ENCODE results near the gene SYTL2.
A peak's percentile ranks its signal among the peaks of the same experiment; 100 is the strongest.

SYTL2 gene

GRCh38 chr11:85699957-85700741, 110.8 kb downstream of the SYTL2 start:
- Histone ChIP-seq H3K4me3 (ENCODE audit: low read depth in 1 of 2, low read length in 2 of 2) (peak overlapping the region in 1 of 2 donors; percentile 32), H3K27me3 (ENCODE audit: control insufficient read depth in 1 of 2, insufficient read depth in 2 of 2, low read length in 2 of 2) (no peaks in the 10 kb centered on the region), H3K9me3 (ENCODE audit: control insufficient read depth in 1 of 2, low read length in 2 of 2) (no peaks in the 10 kb centered on the region), H3K36me3 (ENCODE audit: control insufficient read depth in 1 of 2, insufficient read depth in 2 of 2, low read length in 2 of 2) (peaks cover 0 to 8% of the 10 kb centered on the region in 2 donors), H3K27ac (ENCODE audit: low read depth, low read length) (no peak overlapping the region), H3K9ac (ENCODE audit: low read depth in 1 of 2, low read length in 2 of 2) (peak overlapping the region in 1 of 2 donors; percentile 16), H3K4me1 (ENCODE audit: control insufficient read depth in 1 of 2, insufficient read depth in 2 of 2, low read length in 2 of 2) (peaks cover 11 to 18% of the 10 kb centered on the region in 2 donors)

GRCh38 chr11:85698195-85698594, 112.7 kb downstream of the SYTL2 start:
- Histone ChIP-seq H3K9me3 (ENCODE audit: control insufficient read depth in 1 of 2, low read length in 2 of 2) (no peaks in the 10 kb centered on the region), H3K9ac (ENCODE audit: low read depth in 1 of 2, low read length in 2 of 2) (no peak overlapping the region), H3K27ac (ENCODE audit: low read depth, low read length) (no peak overlapping the region), H3K36me3 (ENCODE audit: control insufficient read depth in 1 of 2, insufficient read depth in 2 of 2, low read length in 2 of 2) (peaks cover 0 to 8% of the 10 kb centered on the region in 2 donors), H3K4me1 (ENCODE audit: control insufficient read depth in 1 of 2, insufficient read depth in 2 of 2, low read length in 2 of 2) (peaks cover 11 to 18% of the 10 kb centered on the region in 2 donors), H3K27me3 (ENCODE audit: control insufficient read depth in 1 of 2, insufficient read depth in 2 of 2, low read length in 2 of 2) (no peaks in the 10 kb centered on the region), H3K4me3 (ENCODE audit: low read depth in 1 of 2, low read length in 2 of 2) (no peak overlapping the region)

GRCh38 chr11:85697747-85698146, 113.2 kb downstream of the SYTL2 start:
- no peak overlapping the region for H3K27ac ChIP-seq (ENCODE audit: low read depth, low read length)
- H3K9ac ChIP-seq (ENCODE audit: low read depth in 1 of 2, low read length in 2 of 2): no peak overlapping the region
- H3K4me1 ChIP-seq (ENCODE audit: control insufficient read depth in 1 of 2, insufficient read depth in 2 of 2, low read length in 2 of 2): peaks cover 11 to 18% of the 10 kb centered on the region in 2 donors
- peaks cover 0 to 8% of the 10 kb centered on the region in 2 donors for H3K36me3 ChIP-seq (ENCODE audit: control insufficient read depth in 1 of 2, insufficient read depth in 2 of 2, low read length in 2 of 2)
- H3K4me3 ChIP-seq (ENCODE audit: low read depth in 1 of 2, low read length in 2 of 2): no peak overlapping the region
- H3K27me3 ChIP-seq (ENCODE audit: control insufficient read depth in 1 of 2, insufficient read depth in 2 of 2, low read length in 2 of 2): no peaks in the 10 kb centered on the region
- H3K9me3 ChIP-seq (ENCODE audit: control insufficient read depth in 1 of 2, low read length in 2 of 2): no peaks in the 10 kb centered on the region

DNA sequence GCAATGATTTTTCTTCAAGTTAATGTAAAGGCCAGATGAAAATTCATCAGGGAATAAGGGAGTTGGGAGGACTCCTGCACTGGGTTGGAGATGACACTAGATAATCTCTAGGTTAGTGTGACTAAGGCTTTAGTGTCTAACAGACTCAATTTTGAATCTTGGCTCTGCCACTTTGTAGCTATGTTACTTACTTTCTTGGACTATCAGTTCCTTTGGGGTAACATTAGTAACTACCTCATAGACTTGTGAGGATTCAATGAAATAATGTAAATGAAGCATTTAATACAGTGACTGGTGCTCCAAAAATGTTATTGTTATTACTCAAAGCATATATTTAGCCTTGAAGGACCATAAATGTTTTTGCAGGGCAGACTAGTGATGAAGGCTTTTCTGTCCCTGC, 115.4 kb downstream of the SYTL2 start:
- Histone ChIP-seq H3K4me1 (ENCODE audit: control insufficient read depth in 1 of 2, insufficient read depth in 2 of 2, low read length in 2 of 2) (peaks cover 10 to 15% of the 10 kb centered on the region in 2 donors), H3K27ac (ENCODE audit: low read depth, low read length) (no peak overlapping the region), H3K4me3 (ENCODE audit: low read depth in 1 of 2, low read length in 2 of 2) (no peak overlapping the region), H3K36me3 (ENCODE audit: control insufficient read depth in 1 of 2, insufficient read depth in 2 of 2, low read length in 2 of 2) (peaks cover 0 to 4% of the 10 kb centered on the region in 2 donors), H3K27me3 (ENCODE audit: control insufficient read depth in 1 of 2, insufficient read depth in 2 of 2, low read length in 2 of 2) (no peaks in the 10 kb centered on the region), H3K9ac (ENCODE audit: low read depth in 1 of 2, low read length in 2 of 2) (no peak overlapping the region), H3K9me3 (ENCODE audit: control insufficient read depth in 1 of 2, low read length in 2 of 2) (no peaks in the 10 kb centered on the region)

GRCh38 chr11:85694385-85694980, 116.5 kb downstream of the SYTL2 start:
- peaks cover 2 to 5% of the 10 kb centered on the region in 2 donors for H3K4me1 ChIP-seq (ENCODE audit: control insufficient read depth in 1 of 2, insufficient read depth in 2 of 2, low read length in 2 of 2)
- H3K36me3 ChIP-seq (ENCODE audit: control insufficient read depth in 1 of 2, insufficient read depth in 2 of 2, low read length in 2 of 2): peaks cover 0 to 4% of the 10 kb centered on the region in 2 donors
- H3K9ac ChIP-seq (ENCODE audit: low read depth in 1 of 2, low read length in 2 of 2): no peak overlapping the region
- no peaks in the 10 kb centered on the region for H3K27me3 ChIP-seq (ENCODE audit: control insufficient read depth in 1 of 2, insufficient read depth in 2 of 2, low read length in 2 of 2)
- no peak overlapping the region for H3K4me3 ChIP-seq (ENCODE audit: low read depth in 1 of 2, low read length in 2 of 2)
- H3K9me3 ChIP-seq (ENCODE audit: control insufficient read depth in 1 of 2, low read length in 2 of 2): no peaks in the 10 kb centered on the region
- no peak overlapping the region for H3K27ac ChIP-seq (ENCODE audit: low read depth, low read length)

DNA sequence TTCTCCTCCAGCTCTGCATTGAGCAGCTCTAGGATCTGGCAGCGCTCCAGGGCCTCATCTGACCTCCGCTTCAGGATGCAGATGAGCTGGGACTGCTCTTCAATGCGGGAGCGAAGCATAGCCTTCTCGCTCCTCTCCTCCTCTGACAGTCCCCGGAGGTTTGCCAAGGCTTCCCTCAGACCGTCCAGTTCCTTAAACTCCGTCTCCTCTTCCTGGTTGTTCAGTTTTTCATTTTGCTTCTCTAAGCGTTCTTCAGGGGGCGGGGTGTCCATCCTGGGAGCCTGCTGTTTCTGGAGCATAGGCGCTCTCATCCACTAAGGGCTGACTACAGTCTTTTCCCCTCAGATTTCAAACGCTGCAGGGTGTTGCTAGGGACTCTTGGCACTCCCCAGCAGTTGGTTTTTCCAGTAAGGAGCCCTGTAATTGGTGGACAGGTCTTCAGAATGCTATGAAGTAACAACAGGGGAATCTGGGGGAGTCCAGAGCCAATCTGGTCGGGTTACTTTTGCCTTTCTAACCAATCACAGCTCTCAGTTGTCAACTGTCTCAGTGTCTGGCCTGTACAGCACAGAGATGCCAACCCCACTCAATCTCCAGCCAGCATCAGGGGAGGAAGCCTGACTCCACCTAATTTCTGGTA, 125.0 kb downstream of the SYTL2 start, which contains the start of gene CCDC89:
Gene CCDC89 (minus strand): TSS at position 376 of the 640 bp plus-strand sequence. CDS start 65 bp downstream, at position 311.
- H3K27me3 ChIP-seq (ENCODE audit: control insufficient read depth in 1 of 2, insufficient read depth in 2 of 2, low read length in 2 of 2): no peaks in the 10 kb centered on the region
- peak within 1 kb of the TSS; percentile 13 to 30 for H3K9ac ChIP-seq (ENCODE audit: low read depth in 1 of 2, low read length in 2 of 2)
- H3K4me3 ChIP-seq (ENCODE audit: low read depth in 1 of 2, low read length in 2 of 2): peak within 1 kb of the TSS; percentile 29 to 56

GRCh38 chr11:85685125-85685819, 125.7 kb downstream of the SYTL2 start:
- Histone ChIP-seq H3K27me3 (ENCODE audit: control insufficient read depth in 1 of 2, insufficient read depth in 2 of 2, low read length in 2 of 2) (no peaks in the 10 kb centered on the region), H3K27ac (ENCODE audit: low read depth, low read length) (peak overlapping the region; percentile 65), H3K36me3 (ENCODE audit: control insufficient read depth in 1 of 2, insufficient read depth in 2 of 2, low read length in 2 of 2) (no peaks in the 10 kb centered on the region), H3K4me3 (ENCODE audit: low read depth in 1 of 2, low read length in 2 of 2) (peak overlapping the region; percentile 29 to 56), H3K9ac (ENCODE audit: low read depth in 1 of 2, low read length in 2 of 2) (peak overlapping the region; percentile 13 to 30), H3K4me1 (ENCODE audit: control insufficient read depth in 1 of 2, insufficient read depth in 2 of 2, low read length in 2 of 2) (peaks cover 3 to 5% of the 10 kb centered on the region in 2 donors), H3K9me3 (ENCODE audit: control insufficient read depth in 1 of 2, low read length in 2 of 2) (no peaks in the 10 kb centered on the region)

More for the DNA sequence above, 125.0 kb downstream of the SYTL2 start, which contains the start of gene CCDC89:
- H3K36me3 ChIP-seq (ENCODE audit: control insufficient read depth in 1 of 2, insufficient read depth in 2 of 2, low read length in 2 of 2): no peaks in the 10 kb centered on the region
- peak within 1 kb of the TSS; percentile 65 for H3K27ac ChIP-seq (ENCODE audit: low read depth, low read length)
- peaks cover 3 to 5% of the 10 kb centered on the region in 2 donors for H3K4me1 ChIP-seq (ENCODE audit: control insufficient read depth in 1 of 2, insufficient read depth in 2 of 2, low read length in 2 of 2)
- no peaks in the 10 kb centered on the region for H3K9me3 ChIP-seq (ENCODE audit: control insufficient read depth in 1 of 2, low read length in 2 of 2)

DNA sequence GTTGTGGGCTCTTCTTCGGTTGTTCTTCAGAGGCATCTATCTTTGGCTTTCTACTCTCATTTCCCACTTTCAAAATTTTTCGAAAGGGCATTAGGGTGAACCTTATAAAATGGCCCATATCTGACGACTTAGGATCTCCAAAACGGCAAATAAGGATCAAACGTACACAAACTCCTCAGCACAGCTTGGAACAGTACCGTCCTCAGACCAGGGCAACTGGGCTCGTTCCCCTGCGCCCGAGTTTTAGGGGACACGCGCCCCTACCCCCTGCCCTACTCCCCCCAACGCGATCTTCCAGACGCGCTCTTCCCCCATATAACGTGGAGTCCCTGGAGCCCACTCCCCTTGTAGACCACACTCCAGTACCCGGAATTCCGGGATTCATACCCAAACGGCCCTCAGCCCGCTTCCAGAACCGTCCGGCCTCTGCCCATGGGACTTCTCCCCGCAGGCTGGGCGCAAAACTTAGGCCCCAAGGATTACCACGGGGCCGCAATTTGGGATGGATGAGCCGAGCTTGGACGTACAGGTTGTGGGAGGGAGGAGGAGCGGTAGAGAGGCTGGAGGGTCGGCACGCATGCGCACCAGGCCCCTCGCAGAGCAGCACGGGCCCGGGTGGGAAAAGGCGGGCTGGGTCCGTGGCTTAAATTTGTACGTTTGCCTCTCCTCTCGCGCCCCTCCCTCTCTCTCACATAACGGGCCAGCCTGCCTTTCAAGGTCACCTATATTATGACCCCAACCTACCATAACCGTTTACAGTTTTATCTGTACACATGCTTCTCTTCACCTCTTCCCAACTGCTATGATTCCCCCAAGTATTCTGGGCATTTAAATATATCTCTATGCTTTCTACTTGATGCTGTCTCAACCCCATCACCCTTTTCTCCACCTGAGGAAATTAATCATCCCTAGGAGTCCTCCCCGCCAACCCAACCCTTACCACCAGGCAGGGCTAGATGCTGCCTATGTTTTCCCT, 128.3 kb downstream of the SYTL2 start:
- Histone ChIP-seq H3K27me3 (ENCODE audit: control insufficient read depth in 1 of 2, insufficient read depth in 2 of 2, low read length in 2 of 2) (no peaks in the 10 kb centered on the region), H3K36me3 (ENCODE audit: control insufficient read depth in 1 of 2, insufficient read depth in 2 of 2, low read length in 2 of 2) (no peaks in the 10 kb centered on the region), H3K4me3 (ENCODE audit: low read depth in 1 of 2, low read length in 2 of 2) (peak overlapping the region; percentile 73 to 89), H3K9me3 (ENCODE audit: control insufficient read depth in 1 of 2, low read length in 2 of 2) (no peaks in the 10 kb centered on the region), H3K4me1 (ENCODE audit: control insufficient read depth in 1 of 2, insufficient read depth in 2 of 2, low read length in 2 of 2) (peaks cover 3 to 5% of the 10 kb centered on the region in 2 donors), H3K9ac (ENCODE audit: low read depth in 1 of 2, low read length in 2 of 2) (peak overlapping the region; percentile 49 to 78), H3K27ac (ENCODE audit: low read depth, low read length) (peak overlapping the region; percentile 36)

- Histone ChIP-seq H3K27me3 (ENCODE audit: control insufficient read depth in 1 of 2, insufficient read depth in 2 of 2, low read length in 2 of 2) (no peaks in the 10 kb centered on the region), H3K27ac (ENCODE audit: low read depth, low read length) (no peak overlapping the region), H3K4me3 (ENCODE audit: low read depth in 1 of 2, low read length in 2 of 2) (no peak overlapping the region), H3K36me3 (ENCODE audit: control insufficient read depth in 1 of 2, insufficient read depth in 2 of 2, low read length in 2 of 2) (no peaks in the 10 kb centered on the region), H3K9me3 (ENCODE audit: control insufficient read depth in 1 of 2, low read length in 2 of 2) (no peaks in the 10 kb centered on the region), H3K4me1 (ENCODE audit: control insufficient read depth in 1 of 2, insufficient read depth in 2 of 2, low read length in 2 of 2) (peaks cover 3 to 5% of the 10 kb centered on the region in 2 donors), H3K9ac (ENCODE audit: low read depth in 1 of 2, low read length in 2 of 2) (no peak overlapping the region)
Observed at GRCh38 chr11:85680897-85681296, 130.0 kb downstream of the SYTL2 start.
